GM21825 (cell line): ENCODE measurements around the gene IFIT1B.
"Not testable (repeated sequence)": the region's sequence is repeated elsewhere in the genome, so short reads cannot be mapped to it uniquely, and the experiment has no call there.

Experiments
- ATAC-seq: cut with Tn5 transposase; IDR thresholded peaks from one replicate; pipeline ENCODE4 v1.9.1; 2021; ENCODE audit warnings: mild to moderate bottlenecking, moderate library complexity; ENCODE audit not compliant: unreplicated experiment

Gene IFIT1B

GRCh38 chr10:89373916-89374711 is 3.7 kb upstream of the IFIT1B start:
- ATAC-seq: no peak

DNA sequence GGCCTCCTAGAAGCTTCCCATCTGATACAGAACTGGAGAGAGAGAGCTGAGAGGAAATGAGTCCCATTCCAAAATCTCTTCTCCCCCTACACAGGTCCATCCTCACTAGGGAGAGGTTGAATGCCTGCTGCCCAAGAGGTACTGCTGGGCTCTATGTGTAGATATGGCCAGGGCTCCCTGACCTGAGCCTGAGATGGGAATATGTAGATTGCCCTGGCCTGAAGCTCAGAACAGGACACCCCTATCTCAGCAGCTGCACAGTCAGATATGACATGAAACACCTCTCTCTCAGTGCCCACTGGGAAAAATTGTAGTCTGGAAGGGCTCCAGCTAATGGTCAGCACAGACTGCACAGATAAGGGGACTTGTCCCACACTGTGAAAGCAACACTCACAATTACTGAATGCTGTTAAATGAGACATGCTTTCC is 3.1 kb upstream of the IFIT1B start:
- ATAC-seq: no peak

DNA sequence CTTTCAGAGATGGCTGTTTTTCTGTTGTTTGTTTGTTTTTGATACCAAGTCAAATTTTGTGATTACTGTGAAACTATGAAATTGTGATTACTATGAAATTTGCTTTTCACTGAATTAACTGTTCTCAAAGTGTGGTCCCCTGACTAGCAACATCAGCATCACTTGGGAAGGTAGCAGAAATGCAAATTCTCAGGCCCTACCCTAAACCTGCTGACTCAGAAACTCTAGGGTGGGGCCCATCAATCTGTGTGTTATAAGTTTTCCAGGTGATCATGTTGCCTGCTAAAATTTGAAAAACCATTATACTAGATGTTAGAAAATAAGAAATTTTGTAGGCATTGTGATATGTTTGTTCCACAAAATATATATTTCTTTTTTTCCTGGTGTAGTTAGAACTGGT is 1.2 kb downstream of the IFIT1B start:
- ATAC-seq: no peak

DNA sequence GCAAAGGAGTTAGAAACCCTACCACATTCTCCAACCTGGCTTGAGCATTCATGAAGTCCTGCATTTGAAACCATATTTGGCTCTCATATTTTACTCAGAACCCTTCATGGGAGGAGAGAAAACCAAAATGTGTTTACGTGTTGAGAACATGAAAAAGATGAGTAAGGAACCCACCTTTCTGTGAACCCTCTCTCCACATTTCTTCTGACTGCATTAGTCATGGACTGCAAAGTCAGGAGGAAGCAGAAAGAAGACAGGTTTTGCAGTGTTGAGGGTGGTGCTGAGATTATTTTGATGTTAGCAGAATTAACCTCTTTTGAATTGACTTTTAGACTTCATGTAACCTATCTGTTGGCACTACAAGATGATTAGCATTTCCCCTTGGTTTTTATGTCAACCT is 4.9 kb downstream of the IFIT1B start:
- no peak for ATAC-seq

GRCh38 chr10:89384474-89385340 is 6.9 kb downstream of the IFIT1B start:
- no peak for ATAC-seq

GRCh38 chr10:89388806-89389205 is 10.9 kb downstream of the IFIT1B start:
- no peak for ATAC-seq

DNA sequence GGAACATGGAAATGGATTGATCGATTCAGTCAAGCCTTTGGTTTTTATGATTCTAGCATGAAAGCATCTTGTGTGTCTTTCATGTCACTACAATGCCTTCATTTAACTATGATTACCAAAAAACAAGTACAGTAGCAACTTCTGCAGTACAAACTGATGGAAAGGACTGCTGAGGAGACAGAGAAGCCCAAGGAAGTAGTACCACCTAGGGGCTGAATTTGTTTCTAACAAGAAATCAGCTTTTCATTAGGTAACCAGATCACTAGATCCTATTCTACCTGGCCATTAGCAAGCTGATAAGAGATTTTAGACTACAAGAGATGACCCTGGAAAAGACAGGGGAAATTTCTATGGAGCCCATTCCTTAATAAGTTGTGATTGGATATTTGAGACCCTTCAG is 11.4 kb downstream of the IFIT1B start:
- no peak for ATAC-seq

- no peak for ATAC-seq
Measured at GRCh38 chr10:89390476-89391225, 12.8 kb downstream of the IFIT1B start.

GRCh38 chr10:89391226-89391576 is 13.3 kb downstream of the IFIT1B start:
- not testable (repeated sequence) for ATAC-seq

DNA sequence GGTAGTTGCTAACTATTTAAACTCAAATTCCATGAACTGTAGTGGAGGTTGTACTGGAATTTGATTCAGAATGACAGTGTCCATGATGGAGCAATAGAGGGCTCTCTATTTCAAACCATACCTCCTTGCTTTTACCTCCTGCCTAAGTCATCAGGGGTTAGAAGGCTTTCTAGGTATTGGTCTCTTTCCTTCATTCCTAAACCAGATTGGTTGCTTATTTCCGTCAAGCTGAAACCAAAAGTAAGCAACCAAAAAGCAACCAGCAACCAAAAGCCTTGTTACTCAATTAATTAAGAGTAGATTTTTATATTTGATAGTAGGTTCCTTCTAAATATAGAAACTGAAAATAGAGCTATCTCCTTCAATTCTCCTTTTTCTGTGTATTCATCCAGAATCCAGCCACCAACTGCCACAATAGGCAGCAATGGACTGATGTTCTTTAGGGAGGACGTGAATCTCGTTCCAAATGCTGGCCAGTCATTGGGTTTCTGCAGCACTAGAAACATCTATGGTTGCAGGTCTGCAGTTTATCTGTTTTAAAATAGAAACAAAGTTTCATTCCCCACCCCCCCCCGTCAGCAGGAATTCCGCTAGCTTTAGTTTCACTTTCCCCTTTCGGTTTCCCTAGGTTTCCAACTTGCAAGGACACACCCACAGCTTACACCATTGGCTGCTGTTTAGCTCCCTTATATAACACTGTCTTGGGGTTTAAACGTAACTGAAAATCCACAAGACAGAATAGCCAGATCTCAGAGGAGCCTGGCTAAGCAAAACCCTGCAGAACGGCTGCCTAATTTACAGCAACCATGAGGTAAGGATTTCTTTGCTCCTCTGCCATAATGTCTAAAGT is 14.3 kb downstream of the IFIT1B start, which contains the start of gene IFIT1:
Gene IFIT1, plus strand, starts transcription at position 717 of the 850 bp plus-strand sequence. Its CDS starts 90 bp downstream, at position 807.
- ATAC-seq: peak; percentile 81

DNA sequence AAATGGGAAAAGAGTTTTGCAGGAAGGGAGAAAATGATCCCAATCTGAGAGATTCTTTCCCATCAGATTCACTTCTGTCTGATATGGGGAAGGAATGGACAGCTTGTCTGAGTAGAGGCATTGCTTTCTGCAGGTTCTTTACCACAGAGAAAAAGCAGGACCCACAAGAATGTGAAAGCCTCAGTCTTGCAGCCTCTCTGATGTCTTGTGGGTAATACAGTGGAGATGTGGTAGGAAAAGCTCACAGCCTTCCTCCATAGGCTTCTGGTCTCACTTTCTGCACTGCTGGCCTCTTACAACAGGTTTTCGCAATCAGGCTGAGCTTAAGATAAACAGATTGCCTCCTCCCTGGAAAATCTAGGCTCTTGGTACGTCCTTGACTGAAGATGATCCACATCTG is 15.1 kb downstream of the IFIT1B start:
- peak; percentile 26 for ATAC-seq

DNA sequence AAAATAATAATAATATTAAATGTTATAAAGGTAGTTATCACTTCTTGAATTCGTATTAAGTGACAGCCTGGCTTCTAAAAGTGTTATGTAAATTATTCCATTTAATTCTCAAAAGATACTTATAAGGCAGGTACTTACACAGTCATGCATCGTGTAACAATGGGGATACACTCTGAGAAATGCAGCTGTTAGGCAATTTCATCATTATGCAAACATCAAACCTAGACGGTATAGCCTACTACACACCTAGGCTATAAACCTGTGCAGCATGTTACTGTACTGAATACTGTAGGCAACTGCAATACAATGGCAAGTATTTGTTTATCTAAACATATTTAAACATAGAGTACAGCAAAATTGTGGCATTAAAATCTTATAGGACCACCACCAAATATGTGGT is 16.0 kb downstream of the IFIT1B start:
- ATAC-seq: no peak

- ATAC-seq: no peak
Measured at GRCh38 chr10:89395141-89395540, 17.3 kb downstream of the IFIT1B start.

- no peak for ATAC-seq
Measured at GRCh38 chr10:89398003-89398749, 20.3 kb downstream of the IFIT1B start.

GRCh38 chr10:89399956-89400355 is 22.1 kb downstream of the IFIT1B start:
- no peak for ATAC-seq

DNA sequence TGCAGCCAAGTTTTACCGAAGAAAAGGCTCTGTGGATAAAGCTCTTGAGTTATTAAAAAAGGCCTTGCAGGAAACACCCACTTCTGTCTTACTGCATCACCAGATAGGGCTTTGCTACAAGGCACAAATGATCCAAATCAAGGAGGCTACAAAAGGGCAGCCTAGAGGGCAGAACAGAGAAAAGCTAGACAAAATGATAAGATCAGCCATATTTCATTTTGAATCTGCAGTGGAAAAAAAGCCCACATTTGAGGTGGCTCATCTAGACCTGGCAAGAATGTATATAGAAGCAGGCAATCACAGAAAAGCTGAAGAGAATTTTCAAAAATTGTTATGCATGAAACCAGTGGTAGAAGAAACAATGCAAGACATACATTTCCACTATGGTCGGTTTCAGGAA is 25.2 kb downstream of the IFIT1B start:
- ATAC-seq: no peak

- no peak for ATAC-seq
Measured at GRCh38 chr10:89404104-89405047, 26.5 kb downstream of the IFIT1B start.

- not testable (repeated sequence) for ATAC-seq
Measured at GRCh38 chr10:89406178-89406577, 28.3 kb downstream of the IFIT1B start.
